GM10266 (cell line): ENCODE measurements around the gene METTL24.
"Not testable (repeated sequence)": the region's sequence is repeated elsewhere in the genome, so short reads cannot be mapped to it uniquely, and the experiment has no call there.

Experiments used
- DNase-seq: peaks from one replicate; pipeline ENCODE4 v3.0.0; 2012; ENCODE audit errors: extremely low spot score
- CTCF ChIP-seq: IDR thresholded peaks from 2 replicates; pipeline ENCODE4 v1.5.1; 2012; ENCODE audit warnings: mild to moderate bottlenecking, low read depth; ENCODE audit not compliant: control insufficient read depth, insufficient read depth; ENCODE audit errors: missing control alignments

Gene METTL24

DNA sequence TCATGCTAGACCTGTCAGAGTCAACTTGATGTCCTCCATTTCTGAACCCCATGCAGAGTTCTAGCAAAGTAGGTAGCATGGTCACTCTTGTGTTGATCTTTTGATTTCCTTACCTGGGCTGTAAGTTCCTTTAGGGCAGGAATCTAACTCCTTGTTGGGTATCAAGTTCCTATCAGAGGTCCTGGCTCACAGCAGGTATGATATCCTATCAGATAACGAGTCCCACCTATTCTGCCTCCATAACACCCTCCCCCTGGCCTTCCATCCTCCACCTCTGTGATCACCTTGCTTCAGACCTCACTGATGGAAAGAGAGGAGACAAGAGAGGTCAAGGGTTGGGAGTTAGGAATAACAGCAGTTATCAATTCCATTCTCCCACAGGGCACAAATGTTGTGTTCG lies 101.8 kb downstream of the METTL24 start:
- DNase-seq, result no peak
- no peak for TF ChIP-seq CTCF

DNA sequence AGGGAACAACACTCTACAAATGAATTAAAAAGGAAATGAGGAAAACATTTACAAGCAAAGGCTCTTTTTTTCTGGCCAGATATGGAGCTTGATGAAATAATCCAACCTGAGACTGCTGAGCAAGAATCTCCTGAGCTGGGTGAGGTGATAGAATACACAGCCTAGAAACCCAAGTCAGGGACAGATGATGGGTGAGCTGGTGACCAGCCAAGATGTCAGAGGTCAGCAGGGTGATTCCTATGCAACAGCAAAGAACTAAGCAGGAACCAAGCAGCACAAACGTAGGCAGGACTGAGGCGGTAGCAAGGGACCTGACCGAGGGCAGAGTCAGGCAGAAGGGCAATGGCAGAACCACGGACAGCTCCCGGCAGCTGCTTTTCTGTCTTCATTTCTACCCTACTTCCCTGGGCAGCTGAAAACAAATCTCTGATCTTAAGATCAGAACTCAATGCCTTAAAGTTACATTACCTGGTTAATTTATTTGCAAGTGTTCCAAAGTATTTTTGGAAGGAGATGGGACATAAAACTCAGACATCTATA lies 102.9 kb downstream of the METTL24 start:
- no peak for DNase-seq
- no peak for TF ChIP-seq CTCF

DNA sequence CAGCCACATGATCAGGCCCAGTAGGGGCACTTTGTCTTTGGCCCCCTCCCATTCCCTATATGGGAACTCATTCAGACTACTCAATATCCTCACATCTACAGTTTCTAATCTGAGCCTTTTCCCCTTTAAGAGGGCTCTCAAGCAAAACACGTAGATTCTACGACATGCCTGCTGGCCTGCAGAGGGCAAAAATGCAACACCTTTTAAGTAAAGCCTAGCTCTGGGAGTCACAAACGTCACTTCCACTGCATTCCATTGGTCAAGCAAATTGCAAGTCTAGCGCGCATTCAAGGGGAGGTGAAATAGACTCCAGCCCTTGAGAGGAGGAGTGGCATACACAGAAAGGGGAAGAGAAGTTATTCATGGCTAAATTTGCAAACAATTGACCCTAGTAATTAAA lies 107.3 kb downstream of the METTL24 start:
- no peak for TF ChIP-seq CTCF
- no peak for DNase-seq

DNA sequence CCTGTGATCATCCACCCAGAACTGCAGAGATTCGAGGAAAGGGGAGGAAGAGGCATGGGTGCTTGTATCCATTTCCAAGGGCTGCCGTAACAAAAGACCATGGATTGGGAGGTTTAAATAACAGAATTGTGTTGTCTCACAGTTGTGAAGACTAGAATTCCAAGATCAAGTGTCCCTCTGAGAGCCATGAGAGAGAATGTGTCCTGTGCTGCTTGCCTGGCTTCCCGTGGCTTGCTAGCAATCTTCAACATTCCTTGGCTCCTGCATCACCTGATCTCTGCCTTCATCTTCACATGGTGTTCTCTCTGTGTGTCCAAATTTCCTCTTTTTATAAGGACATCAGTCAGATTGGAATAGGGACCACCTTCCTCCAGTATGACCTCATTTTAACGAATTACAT lies 108.1 kb downstream of the METTL24 start:
- DNase-seq, result no peak
- TF ChIP-seq CTCF, result no peak

DNA sequence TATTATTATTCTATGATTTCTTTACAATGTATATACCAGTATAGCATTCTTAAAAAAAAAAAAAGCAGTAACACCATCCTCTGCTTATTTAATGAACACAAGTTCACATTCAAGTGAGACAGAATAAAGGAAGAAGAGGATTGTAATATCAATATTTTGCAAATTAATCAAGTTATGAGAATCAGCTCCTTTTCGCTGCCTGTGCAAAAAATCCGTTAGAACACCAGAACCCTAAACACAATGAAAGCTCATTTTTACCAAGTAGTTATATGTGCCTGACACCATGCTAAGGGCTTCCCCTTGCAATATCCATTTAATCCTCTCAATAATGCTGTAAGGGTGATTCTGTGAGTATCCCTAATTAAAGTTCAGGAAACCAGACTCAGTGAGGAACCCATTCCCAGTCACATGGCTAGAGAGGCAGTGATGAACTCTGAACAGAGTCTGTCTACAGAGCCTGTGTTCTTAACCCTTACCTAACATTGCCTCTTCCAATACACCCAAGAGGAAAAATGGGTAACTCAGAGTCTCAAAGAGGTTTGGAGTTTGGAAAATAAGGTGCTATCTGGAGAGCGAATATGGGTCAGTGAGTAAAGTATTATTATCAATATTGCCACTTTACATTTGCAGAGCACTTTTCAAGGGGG lies 111.1 kb downstream of the METTL24 start:
- no peak for DNase-seq
- no peak for TF ChIP-seq CTCF

GRCh38 chr6:110246378-110246777 lies 111.8 kb downstream of the METTL24 start:
- no peak for DNase-seq

DNA sequence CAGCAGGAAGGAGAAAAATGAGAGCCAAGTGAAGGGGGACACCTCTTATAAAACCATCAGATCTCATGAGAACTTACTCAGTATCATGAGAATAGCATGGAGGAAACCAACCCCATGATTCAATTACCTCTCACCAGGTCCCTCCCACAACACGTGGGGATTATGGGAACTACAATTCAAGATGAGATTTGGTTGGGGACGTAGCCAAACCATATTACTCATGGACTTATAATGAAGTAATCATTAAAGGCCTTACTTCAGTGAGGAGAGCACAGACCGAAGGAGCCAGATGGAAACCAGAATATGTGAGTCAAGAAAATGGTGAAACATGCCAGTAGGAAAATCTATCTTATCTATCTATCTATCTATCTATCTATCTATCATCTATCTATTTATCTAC lies 113.5 kb downstream of the METTL24 start:
- DNase-seq, result not testable (repeated sequence)

More at GRCh38 chr6:110246378-110246777, 111.8 kb downstream of the METTL24 start:
- TF ChIP-seq CTCF, result no peak
